Renal cortical epithelial cell (primary cell): Measurements from ENCODE around the gene ST6GALNAC3. TPM values are rescaled to one million over a fixed set of nuclear protein-coding genes. Genes with fewer than 3 reads are reported as not detected.

Experiments
- total RNA-seq: library from RNA; depleted of rRNA; stranded (reverse); fragments of >200 nt; gene quantifications from 2 replicates; pipeline ENCODE4 v1.2.3, GENCODE V29; 2014

Gene ST6GALNAC3
- total RNA-seq, 1 donor from 2014 or later = 0.50 TPM

Other genes starting within 250 kb of the ST6GALNAC3 start
- gene ASB17, start 142.3 kb upstream of the ST6GALNAC3 start, total RNA-seq = not detected in 2 replicates